Astrocyte (in vitro differentiated cells and primary cell): ENCODE data around the gene MEAK7. TPM values are rescaled to one million over a fixed set of nuclear protein-coding genes. Genes with fewer than 3 reads are reported as not detected.

Source experiments
- DNase-seq: peaks from one replicate; pipeline ENCODE4 v3.0.0-alpha.2; 2010; ENCODE audit warnings: low read depth
- FAIRE-seq: peaks from 2 replicates; lab custom pipeline; 2011; peaks lifted over from hg19 to GRCh38; lab: Jason Lieb, UNC
- H2AFZ ChIP-seq: 2 replicates; pipeline ENCODE4 v1.6.0; 2012; ENCODE audit warnings: low read depth, low read length, inconsistent platforms
- H3K27ac ChIP-seq: 2 replicates; pipeline ENCODE4 v1.5.1; 2011; ENCODE audit warnings: low read depth, low read length, inconsistent platforms
- H3K27me3 ChIP-seq: 2 replicates; pipeline ENCODE4 v1.6.0; 2011; ENCODE audit warnings: low read length, inconsistent platforms; ENCODE audit not compliant: insufficient read depth
- H3K36me3 ChIP-seq: 2 replicates; pipeline ENCODE4 v1.5.1; 2011; ENCODE audit warnings: low read length, inconsistent platforms; ENCODE audit not compliant: insufficient read depth
- H3K4me1 ChIP-seq: 2 replicates; pipeline ENCODE4 v1.5.1; 2011; ENCODE audit warnings: low read length, inconsistent platforms; ENCODE audit not compliant: insufficient read depth
- H3K4me2 ChIP-seq: 2 replicates; pipeline ENCODE4 v1.6.0; 2012; ENCODE audit warnings: low read length, inconsistent platforms
- H3K4me3 ChIP-seq: 2 replicates; pipeline ENCODE4 v1.5.1; 2011; ENCODE audit warnings: low read depth, mild to moderate bottlenecking, low read length, inconsistent platforms; ENCODE audit not compliant: insufficient read depth
- H3K79me2 ChIP-seq: 2 replicates; pipeline ENCODE4 v1.6.0; 2012; ENCODE audit warnings: mild to moderate bottlenecking, low read length, inconsistent platforms; ENCODE audit not compliant: insufficient read depth
- H3K9ac ChIP-seq: 2 replicates; pipeline ENCODE4 v1.6.0; 2012; ENCODE audit warnings: mild to moderate bottlenecking, low read length, inconsistent platforms
- H3K9me3 ChIP-seq: 2 replicates; pipeline ENCODE4 v1.5.1; 2012; ENCODE audit warnings: low read depth, mild to moderate bottlenecking, low read length, inconsistent platforms; ENCODE audit not compliant: insufficient read depth
- H4K20me1 ChIP-seq: 2 replicates; pipeline ENCODE4 v1.6.0; 2012; ENCODE audit warnings: low read length, inconsistent platforms; ENCODE audit not compliant: insufficient read depth
- H3K27ac Mint-ChIP-seq: one replicate; pipeline ENCODE4 v1.8.0; 2021; ENCODE audit warnings: mild to moderate bottlenecking, mixed read lengths; ENCODE audit not compliant: unreplicated experiment
- H3K27me3 Mint-ChIP-seq: one replicate; pipeline ENCODE4 v1.8.0; 2021; ENCODE audit warnings: low read depth, mixed read lengths; ENCODE audit not compliant: unreplicated experiment
- H3K36me3 Mint-ChIP-seq: one replicate; pipeline ENCODE4 v1.8.0; 2021; ENCODE audit warnings: low read depth, mixed read lengths; ENCODE audit not compliant: unreplicated experiment
- H3K4me1 Mint-ChIP-seq: one replicate; pipeline ENCODE4 v1.8.0; 2021; ENCODE audit warnings: low read depth, mixed read lengths; ENCODE audit not compliant: unreplicated experiment
- H3K4me3 Mint-ChIP-seq: one replicate; pipeline ENCODE4 v1.8.0; 2021; ENCODE audit warnings: mild to moderate bottlenecking, moderate library complexity, mixed read lengths; ENCODE audit not compliant: unreplicated experiment
- H3K9me3 Mint-ChIP-seq: one replicate; pipeline ENCODE4 v1.8.0; 2021; ENCODE audit warnings: mild to moderate bottlenecking, mixed read lengths; ENCODE audit not compliant: unreplicated experiment
- CTCF ChIP-seq: IDR thresholded peaks from 2 replicates; pipeline ENCODE4 v1.5.1; 2011; ENCODE audit warnings: low read depth, mild to moderate bottlenecking, inconsistent platforms, low read length, moderate library complexity; ENCODE audit not compliant: insufficient read depth
- EZH2 ChIP-seq: IDR thresholded peaks from 2 replicates; pipeline ENCODE4 v1.6.1; 2012; ENCODE audit warnings: mild to moderate bottlenecking, low read length, inconsistent platforms; ENCODE audit not compliant: insufficient read depth
- total RNA-seq: library from RNA; stranded (reverse); gene quantifications from 2 replicates; pipeline ENCODE4 v1.2.1, GENCODE V29; 2021

MEAK7 gene
- total RNA-seq, 1 donor from 2014 or later: 41.3 TPM

GRCh38 chr16:84481051-84481735 is 23.3 kb downstream of the MEAK7 start:
- H3K9ac ChIP-seq: no peak overlapping the region
- no peak overlapping the region for H3K27ac Mint-ChIP-seq
- no peaks in the 10 kb centered on the region for H3K27me3 ChIP-seq
- no peaks in the 10 kb centered on the region for H3K79me2 ChIP-seq
- no peaks in the 10 kb centered on the region for H3K27me3 Mint-ChIP-seq
- TF ChIP-seq EZH2 (no peak), CTCF (no peak)
- FAIRE-seq (no peak), DNase-seq (no peak)
- H3K4me1 ChIP-seq: peaks cover 8% of the 10 kb centered on the region
- H2AFZ ChIP-seq: no peak overlapping the region
- peaks cover 52% of the 10 kb centered on the region for H4K20me1 ChIP-seq
- no peak overlapping the region for H3K4me3 ChIP-seq
- no peak overlapping the region for H3K4me3 Mint-ChIP-seq
- H3K27ac ChIP-seq: no peak overlapping the region
- no peaks in the 10 kb centered on the region for H3K9me3 Mint-ChIP-seq
- H3K36me3 ChIP-seq: peaks cover 6% of the 10 kb centered on the region
- H3K9me3 ChIP-seq: no peaks in the 10 kb centered on the region
- peaks cover 11% of the 10 kb centered on the region for H3K36me3 Mint-ChIP-seq
- H3K4me2 ChIP-seq: no peak overlapping the region
- peaks cover 17% of the 10 kb centered on the region for H3K4me1 Mint-ChIP-seq

GRCh38 chr16:84479716-84480450 is 24.6 kb downstream of the MEAK7 start:
- Mint-ChIP-seq H3K4me3 (no peak overlapping the region), H3K9me3 (no peaks in the 10 kb centered on the region), H3K27me3 (no peaks in the 10 kb centered on the region), H3K4me1 (peaks cover 23% of the 10 kb centered on the region), H3K36me3 (peaks cover 17% of the 10 kb centered on the region), H3K27ac (peak overlapping the region; percentile 34)
- no peak for TF ChIP-seq EZH2
- no peak for TF ChIP-seq CTCF
- H4K20me1 ChIP-seq: peaks cover 54% of the 10 kb centered on the region
- H3K9me3 ChIP-seq: no peaks in the 10 kb centered on the region
- H2AFZ ChIP-seq: no peak overlapping the region
- FAIRE-seq (no peak), DNase-seq (no peak)
- H3K4me2 ChIP-seq: no peak overlapping the region
- H3K4me1 ChIP-seq: peaks cover 8% of the 10 kb centered on the region
- H3K27ac ChIP-seq: no peak overlapping the region
- H3K27me3 ChIP-seq: no peaks in the 10 kb centered on the region
- no peak overlapping the region for H3K9ac ChIP-seq
- no peak overlapping the region for H3K4me3 ChIP-seq
- peaks cover 3% of the 10 kb centered on the region for H3K36me3 ChIP-seq
- H3K79me2 ChIP-seq: no peaks in the 10 kb centered on the region
